GM21723 (cell line): ENCODE results near the gene IL1RAPL1.
"Not testable (repeated sequence)": the region's sequence is repeated elsewhere in the genome, so short reads cannot be mapped to it uniquely, and the experiment has no call there.

ENCODE experiments used
- ATAC-seq: cut with Tn5 transposase; IDR thresholded peaks from one replicate; pipeline ENCODE4 v1.9.1; 2021; ENCODE audit warnings: mild to moderate bottlenecking, moderate library complexity; ENCODE audit not compliant: unreplicated experiment

IL1RAPL1 gene

GRCh38 chrX:29083823-29084222 lies 496.6 kb downstream of the IL1RAPL1 start:
- no peak for ATAC-seq

DNA sequence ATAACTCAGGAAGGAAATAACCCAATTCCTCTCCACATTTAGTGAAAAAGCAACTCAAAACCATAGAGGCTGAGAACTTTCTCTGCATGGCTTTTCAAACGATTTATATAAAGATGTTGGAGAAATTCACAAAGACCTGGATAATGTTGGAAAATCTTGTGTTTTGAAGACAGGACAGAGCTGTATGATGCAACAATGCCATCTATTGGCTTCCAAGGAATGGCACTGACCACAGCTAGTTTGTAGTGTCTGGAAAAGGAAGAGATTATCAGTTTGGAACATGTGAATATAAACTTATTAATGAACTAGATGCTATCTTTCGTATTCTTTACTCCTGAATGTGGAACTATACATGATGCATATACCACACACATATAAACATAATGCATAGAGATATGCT lies 503.6 kb downstream of the IL1RAPL1 start:
- ATAC-seq = no peak

DNA sequence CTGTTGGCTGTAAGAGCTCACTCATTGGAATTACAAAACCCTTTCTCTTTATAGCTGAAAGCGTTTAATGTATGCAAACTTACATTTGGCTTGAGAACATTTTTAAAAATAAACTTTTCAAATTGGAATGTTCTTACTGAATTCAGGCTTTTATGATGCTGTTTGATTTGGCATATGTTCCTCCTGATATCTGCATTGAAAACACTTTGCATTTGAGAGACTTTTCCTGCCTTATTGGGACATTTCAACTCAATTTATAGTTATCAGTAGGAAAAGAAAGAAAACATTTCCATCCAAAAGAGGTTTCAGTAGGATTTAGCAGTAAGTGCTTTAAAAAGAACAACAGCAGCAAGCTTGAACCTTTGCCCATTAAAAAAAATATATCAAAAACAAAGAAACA lies 520.0 kb downstream of the IL1RAPL1 start:
- ATAC-seq = no peak

GRCh38 chrX:29110041-29110440 lies 522.8 kb downstream of the IL1RAPL1 start:
- no peak for ATAC-seq

- no peak for ATAC-seq
Observed at GRCh38 chrX:29113221-29113620, 526.0 kb downstream of the IL1RAPL1 start.

GRCh38 chrX:29122817-29123216 lies 535.6 kb downstream of the IL1RAPL1 start:
- ATAC-seq = not testable (repeated sequence)

GRCh38 chrX:29130905-29131304 lies 543.7 kb downstream of the IL1RAPL1 start:
- ATAC-seq = no peak

DNA sequence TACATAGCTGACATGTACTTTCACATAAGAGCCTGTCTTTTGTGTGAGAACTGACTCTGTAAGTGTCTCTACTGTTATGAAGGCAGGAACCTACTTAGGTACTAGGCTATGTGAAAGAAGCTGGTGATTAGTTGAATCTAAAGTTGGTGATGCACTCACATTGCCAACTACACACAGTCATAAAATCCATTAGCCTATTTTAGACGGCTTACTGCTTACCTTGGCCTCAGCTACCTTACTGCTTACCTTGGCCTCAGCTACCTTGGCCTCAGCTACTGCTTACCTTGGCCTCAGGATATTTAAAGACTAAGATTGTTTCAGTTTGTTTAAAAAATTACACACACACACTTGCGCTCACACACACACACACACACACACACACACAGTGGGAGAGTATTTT lies 549.7 kb downstream of the IL1RAPL1 start:
- no peak for ATAC-seq

GRCh38 chrX:29138003-29138402 lies 550.8 kb downstream of the IL1RAPL1 start:
- no peak for ATAC-seq

GRCh38 chrX:29143356-29143755 lies 556.1 kb downstream of the IL1RAPL1 start:
- ATAC-seq = no peak

GRCh38 chrX:29143756-29144155 lies 556.5 kb downstream of the IL1RAPL1 start:
- no peak for ATAC-seq

DNA sequence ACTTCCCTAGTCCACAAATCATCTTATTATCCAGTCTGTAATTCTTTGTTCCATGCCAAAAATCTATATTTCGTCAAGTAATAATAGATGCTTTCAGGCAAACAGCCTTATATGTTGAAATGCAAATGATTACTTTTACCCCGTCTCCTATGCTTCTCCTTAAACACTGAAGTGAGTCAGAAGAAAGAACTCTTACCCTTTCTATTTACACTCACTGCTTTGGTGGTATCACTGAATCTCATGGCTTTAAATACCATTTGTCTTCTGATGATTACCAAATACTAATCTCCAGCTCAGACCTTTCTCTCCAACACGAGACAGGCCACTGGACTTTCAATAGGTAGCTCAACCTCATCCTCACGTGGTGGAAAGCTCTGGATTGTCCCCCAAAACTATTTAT lies 558.1 kb downstream of the IL1RAPL1 start:
- no peak for ATAC-seq

DNA sequence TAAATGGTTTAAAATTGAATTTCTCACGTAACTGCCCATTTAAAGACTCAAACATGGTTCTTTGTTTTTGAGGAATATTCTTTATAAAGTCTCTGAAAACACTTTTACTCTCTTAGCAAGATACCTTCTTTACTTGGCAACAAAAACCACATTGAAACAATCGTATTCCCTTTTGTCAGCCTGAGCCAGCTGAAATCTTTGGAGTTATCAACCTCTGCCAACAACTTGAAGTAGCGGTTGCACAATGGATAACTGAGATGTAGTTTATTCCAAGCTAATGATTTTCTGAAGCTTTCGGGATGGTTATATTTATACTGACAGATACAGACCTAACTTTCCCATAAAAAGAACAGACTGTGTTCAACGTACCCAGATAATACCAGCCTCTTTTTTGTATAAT lies 561.3 kb downstream of the IL1RAPL1 start:
- ATAC-seq = no peak

- no peak for ATAC-seq
Observed at GRCh38 chrX:29155286-29155685, 568.0 kb downstream of the IL1RAPL1 start.

- no peak for ATAC-seq
Observed at GRCh38 chrX:29172880-29173279, 585.6 kb downstream of the IL1RAPL1 start.

DNA sequence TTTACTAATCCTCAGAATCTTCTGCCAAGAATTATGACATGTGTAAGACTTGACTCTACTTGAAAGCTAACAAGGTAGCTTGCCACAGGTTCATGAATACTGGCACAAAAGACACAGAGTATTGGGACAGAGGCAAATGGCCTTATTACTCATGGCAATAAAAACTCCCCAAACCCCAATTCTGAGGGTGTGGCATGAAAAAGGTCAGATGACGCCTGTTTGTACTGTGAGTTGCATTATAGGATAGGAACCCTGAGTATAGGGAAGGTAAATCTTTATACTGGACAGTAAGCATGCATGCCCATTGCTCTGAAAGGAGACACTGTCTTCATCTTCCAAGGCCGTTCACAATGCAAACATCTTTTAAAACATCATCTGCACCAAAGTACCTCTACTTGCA lies 600.0 kb downstream of the IL1RAPL1 start:
- no peak for ATAC-seq

- ATAC-seq = no peak
Observed at GRCh38 chrX:29196501-29196900, 609.3 kb downstream of the IL1RAPL1 start.

- ATAC-seq = no peak
Observed at GRCh38 chrX:29215251-29215650, 628.0 kb downstream of the IL1RAPL1 start.

- ATAC-seq = no peak
Observed at GRCh38 chrX:29225670-29226069, 638.4 kb downstream of the IL1RAPL1 start.

DNA sequence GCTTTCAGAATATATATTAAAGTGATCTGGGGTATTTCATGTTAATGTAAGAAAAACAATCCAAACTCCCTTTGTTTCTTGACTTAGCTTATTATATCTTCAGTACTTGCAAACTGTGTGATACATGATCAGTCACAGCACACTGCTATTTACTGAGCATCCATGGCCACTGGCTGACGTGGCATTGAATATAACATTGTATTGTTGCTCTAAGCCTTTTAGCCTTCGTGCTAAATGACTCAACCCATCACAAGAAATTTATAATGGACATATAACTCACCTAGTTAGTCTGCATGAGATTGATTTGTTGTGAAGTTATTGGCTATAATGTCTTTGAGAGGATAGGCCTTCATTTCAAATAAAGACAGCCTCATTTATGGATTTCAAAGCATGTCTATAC lies 642.6 kb downstream of the IL1RAPL1 start:
- no peak for ATAC-seq

- no peak for ATAC-seq
Observed at GRCh38 chrX:29231800-29232199, 644.6 kb downstream of the IL1RAPL1 start.

- ATAC-seq = no peak
Observed at GRCh38 chrX:29233592-29234183, 646.4 kb downstream of the IL1RAPL1 start.

GRCh38 chrX:29237972-29238371 lies 650.7 kb downstream of the IL1RAPL1 start:
- no peak for ATAC-seq
